GM23338 (cell line): Measurements from ENCODE around the gene NRP1.

Experiments used
- CREB1 ChIP-seq: fragments of 250-450 bp; sonication (Bioruptor Pico); IDR thresholded peaks from 2 replicates; pipeline ENCODE4 v1.5.0; 2020; ENCODE audit warnings: low read depth, mild to moderate bottlenecking, moderate library complexity
- CTCF ChIP-seq, 2 experiments: fragments of 200-600 bp in 1 of 2; sonication (generic) in 1 of 2; conservative IDR thresholded peaks; 2 replicates each; pipeline versions ENCODE4 v1.5.1 to v1.6.1; 2016 to 2017; ENCODE audit warnings: antibody characterized with exemption in 2 of 2, low read depth in 2 of 2, mild to moderate bottlenecking in 2 of 2, moderate library complexity in 1 of 2

- TF ChIP-seq CTCF (conservative IDR thresholded peaks at IDR 0.05; ENCODE audit: low read depth in 2 of 2) (no peak), CREB1 (CRISPR knock-in tag) (no peak)
These were observed 31.5 kb upstream of the NRP1 start for GRCh38 chr10:33365871-33366411.
